NCI-H146 treated with DMSO at 0.1 percent for 48 hours (cell line): ENCODE measurements around the gene TJP1.

Source experiments
- DNase-seq: peaks from one replicate; lab custom pipeline; 2025; ENCODE audit not compliant: unreplicated experiment; lab: John Stamatoyannopoulos, UW

The TJP1 gene

DNA sequence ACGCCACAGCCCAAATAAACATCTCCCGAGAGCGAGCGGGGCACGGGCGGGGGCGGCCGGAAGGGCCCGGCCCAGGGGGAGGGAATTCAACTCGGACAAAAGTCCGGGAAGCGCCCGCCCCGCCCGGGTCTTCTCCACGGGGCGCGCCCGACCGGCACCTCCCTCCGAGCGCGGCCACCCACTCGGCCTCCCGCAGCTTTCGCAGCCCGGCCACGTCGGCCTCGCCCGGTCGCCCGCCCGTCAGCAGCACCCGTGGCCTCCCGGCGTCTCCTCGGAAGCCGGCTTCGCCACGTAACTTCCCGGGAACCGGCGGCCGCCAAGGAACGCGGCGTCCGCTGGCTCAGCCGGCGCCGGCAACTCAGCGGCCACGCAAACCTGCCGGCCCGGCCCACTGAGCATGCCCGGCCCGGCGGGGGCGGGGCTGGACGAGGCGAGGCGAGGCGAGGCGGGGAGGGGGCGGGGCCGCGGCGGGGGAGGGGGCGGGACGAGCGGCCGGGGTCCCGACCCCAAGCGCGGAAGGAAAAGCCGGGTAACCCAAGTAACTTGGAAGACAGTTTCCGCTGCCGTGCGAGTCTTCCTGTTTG, at the start of gene TJP1:
Gene TJP1, minus strand, starts transcription at position 369 of the 584 bp plus-strand sequence. CDS start 440 bp downstream, outside the sequence.
- DNase-seq = no peak

DNA sequence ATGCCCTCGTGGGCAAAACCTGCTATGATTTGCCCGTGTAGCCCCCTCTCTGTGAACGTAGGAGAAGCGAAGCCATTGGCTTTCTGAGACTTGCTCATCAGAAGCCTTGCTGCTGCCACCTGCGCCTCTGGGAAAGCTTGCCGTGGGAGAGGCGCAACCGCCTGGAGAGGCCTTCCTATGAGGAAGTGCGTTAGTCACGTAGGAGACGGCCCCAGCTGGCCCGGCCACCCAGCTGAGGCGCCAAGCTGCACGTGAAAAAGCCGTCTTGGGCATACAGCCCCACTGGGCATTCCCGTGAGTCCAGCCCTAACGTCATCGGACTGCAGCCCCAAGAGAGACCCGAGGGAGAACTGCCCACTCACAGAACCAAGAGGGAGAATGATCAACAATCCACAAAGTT, 49.1 kb upstream of the TJP1 start:
- no peak for DNase-seq

DNA sequence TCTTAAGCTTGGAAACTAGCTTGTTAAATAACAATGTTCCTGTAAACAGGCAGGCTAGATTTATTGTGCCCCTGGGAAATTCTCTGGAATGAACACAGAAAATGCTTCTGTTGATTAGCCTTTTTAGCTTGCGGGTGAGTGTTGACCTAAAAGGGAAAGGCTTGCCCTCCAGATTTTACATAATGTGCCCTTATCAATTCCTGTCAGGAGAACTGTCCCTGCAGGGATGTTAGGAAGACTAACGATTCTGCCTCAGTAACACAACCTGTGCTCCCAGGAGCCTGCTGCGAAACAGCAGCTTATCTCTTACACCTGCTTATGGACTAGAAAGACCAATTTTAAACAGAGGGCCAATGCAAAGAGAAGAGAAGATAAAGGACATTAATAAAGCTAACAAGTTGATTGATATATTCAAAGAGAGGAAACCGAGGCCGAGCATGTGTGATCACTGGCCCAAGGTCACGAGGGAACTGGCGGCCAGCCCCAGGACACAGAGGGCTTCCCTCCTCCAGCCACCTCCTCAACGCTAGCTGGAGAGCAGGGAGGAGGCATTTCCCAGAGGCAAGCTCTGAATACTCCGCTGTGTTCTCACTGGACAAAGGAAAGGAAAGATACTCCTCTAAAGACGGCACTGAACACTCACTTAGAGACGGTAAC, 48.4 kb upstream of the TJP1 start:
- DNase-seq = no peak

DNA sequence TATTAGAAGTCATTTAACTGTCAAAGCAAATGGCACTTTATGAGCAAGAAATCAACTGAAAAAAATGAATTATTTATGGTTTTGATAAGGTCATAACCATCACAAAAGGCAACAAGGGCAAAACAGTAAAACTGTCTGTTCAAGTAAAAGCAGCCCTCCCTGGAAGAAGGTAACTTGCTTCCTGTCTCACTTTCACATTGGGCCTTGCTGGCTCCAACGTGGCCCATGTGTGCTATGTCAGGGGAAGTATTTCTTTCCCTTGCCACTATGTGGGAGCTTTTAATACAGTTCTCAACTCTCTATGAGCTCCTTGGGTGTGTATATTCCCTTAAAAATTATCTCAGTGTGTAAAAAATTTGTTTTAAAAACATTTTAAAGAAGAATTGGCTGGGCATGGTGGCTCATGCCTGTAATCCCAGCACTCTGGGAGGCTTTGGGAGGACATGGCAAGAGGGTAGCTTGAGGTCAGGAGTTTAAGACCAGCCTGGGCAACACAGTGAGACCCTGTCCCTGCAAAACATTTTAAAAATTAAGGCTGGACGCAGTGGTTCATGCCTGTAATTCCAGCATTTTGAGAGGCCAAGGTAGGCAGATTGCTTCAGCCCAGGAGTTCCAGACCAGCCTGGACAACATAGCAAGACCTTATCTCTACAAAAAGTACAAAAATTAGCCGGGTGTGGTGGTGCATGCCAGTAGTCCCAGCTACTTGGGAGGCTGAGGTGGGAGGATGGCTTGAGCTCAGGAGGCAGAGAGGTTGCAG, 45.2 kb upstream of the TJP1 start:
- DNase-seq = no peak

DNA sequence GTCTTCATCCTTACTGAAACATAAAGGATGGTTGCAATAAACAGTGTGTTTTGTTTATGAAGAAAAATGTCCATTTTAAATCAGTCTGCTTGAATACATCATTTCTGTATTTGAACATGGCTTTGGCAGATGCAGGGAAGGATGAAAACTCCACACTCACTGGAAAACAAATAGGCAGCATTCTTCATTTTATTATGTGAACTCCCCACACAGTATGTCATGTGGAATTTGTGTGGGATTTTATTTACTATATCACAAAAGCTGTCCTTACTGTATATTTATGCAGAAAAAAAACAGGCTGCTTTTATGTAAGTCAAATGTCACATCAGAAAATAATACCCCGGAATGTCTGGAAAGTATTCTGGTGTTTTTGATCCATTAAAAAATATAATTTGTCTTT, 44.1 kb upstream of the TJP1 start:
- DNase-seq = no peak

DNA sequence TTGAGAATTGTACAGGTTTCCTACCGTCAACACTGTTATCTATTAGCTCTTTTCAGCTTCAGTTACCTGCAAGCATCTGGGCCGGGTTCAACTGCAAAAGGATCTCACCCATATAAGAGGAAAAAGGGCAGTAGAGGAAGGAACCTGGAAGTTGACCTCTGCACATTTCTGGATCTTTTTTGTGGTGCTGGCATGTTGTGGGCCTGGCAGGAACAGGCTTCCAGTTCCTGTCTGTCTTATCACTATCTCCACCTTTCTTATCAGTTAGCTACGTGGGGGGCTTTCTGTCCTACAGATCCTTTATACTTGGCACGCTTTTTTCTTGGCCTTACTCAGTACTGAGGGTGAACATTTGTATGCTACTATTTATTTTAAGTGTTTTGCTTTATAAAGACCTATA, 42.2 kb upstream of the TJP1 start:
- no peak for DNase-seq

DNA sequence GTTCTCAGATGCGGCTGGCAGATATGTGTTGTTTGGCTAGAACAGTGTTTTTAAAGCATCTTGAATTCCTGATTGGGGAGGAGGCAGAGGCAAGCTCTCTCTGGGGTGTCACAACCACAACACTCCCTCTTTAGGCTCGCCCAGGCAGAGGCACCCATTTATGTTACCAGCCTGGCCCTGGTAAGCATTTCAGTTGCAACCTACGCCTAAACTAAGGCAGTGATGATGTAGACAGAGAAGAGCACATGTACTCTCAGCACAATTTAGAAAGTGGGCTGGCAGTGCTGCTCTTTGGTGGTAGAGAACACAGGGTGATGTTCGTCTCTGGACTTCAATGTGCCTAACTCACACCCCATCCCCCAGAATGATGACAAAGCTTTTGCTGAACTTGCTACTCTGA, 41.2 kb upstream of the TJP1 start:
- DNase-seq = no peak

DNA sequence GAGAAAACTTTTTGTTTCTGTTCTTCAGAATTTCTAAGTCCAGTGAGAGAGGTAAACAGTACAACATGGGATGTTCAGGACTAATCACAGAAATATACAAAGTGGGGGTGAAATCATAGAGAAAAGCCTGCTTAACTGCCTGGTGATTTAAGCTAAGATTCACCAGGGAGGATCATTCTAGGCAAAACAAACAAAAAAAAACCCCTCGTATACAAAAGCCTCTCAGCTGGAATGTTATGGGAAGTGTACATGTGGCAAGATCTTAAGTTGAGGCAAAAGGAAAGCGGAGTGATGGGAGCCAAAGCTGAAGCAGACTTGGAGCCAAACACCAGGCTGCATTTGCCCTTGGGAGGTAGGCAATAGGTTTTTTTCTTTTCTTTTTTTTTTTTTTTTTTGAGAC, 40.0 kb upstream of the TJP1 start:
- no peak for DNase-seq

DNA sequence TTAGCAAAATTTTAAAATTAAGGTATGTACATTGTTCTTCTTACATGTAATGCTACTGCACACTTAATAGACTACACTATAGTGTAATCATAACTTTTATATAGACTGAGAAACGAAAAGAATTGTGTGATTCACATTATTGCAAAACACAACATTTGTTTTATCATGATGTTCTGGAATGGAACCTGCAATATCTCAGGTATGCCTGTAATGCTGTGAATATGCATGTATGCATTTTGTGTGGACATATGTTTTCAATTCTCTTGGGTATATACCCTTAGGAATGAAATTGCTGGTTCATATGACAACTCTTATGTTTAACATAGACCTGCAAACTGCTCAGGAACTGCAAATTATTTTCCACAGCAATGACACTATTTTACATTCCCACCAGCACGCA, 38.6 kb upstream of the TJP1 start:
- no peak for DNase-seq

DNA sequence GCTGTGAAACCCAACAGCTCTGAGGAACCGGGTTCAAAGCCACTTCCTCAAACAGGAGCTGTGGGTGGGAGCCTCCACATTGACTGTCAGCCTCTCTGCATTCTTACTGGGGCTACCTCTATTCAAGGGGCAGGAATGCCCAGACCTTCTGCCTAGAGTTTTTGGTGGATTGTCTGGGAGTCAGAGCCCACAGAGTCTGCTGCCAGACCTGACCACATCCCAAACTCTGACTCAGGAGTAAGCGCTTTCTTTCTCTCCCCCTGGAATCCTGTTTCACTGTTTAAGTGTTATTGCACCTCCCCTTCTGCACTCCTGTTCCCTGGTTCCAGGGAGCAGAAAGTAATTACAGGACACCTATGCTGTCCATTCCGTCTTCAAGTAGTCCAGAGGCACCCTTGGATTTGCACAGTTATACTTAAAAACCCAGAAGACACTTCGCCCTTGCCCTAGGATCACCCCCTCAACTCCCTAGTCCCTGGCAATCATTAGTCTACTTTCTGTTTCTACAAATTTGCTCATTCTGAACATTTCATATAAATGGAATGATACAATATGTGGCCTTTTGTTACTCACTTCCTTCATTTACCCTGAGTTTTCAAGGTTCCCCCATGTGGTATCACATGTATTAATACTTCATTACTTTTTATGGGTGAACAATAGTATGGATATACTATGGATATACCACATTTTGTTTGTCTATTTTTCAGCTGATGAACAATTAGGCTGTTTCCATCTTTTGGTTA, 37.9 kb upstream of the TJP1 start:
- no peak for DNase-seq

DNA sequence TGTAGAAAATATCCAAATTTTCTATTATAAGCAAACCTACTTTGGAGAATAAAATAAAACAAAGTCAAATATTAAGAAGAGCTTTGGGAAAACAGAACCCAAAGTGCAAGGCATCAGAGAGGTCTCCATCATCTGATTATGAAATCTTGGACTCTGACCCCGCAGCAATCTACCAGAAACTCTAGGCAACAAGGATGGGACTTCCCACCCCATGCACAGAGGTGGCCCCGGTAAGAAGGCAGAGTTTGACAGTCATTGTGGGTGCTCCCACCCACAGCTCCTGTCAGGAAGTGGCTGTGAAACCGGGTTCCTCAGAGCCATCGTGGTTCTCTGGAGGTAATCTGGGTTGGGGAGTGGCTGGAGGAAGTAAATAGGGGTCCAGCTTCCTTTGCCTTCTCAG, 37.0 kb upstream of the TJP1 start:
- DNase-seq = no peak

DNA sequence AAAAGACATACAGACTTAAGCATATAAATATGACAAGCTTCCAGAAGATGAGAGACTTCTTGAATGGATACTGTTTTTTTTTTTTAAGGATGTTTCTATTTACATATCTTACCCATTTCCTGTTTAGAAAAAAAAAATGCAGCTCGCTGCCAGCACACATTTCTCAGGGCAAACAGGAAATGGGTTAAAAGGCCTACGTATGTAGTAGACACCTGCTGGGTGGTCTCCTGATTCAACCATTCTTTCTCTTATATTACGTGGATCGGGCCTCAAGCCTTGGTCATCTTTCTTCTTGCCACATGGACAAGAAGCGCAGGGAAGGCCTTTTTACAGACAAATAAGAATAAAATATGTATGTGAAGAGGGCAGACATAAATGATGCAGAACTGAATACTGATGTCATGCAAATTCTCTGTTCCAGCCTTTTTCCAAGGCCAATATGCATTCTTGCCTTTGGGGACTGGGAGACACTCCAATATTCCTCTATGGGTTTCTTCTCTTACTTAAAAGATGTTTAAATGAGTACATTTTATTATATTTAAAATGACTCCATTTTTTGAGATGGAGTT, 35.0 kb upstream of the TJP1 start:
- no peak for DNase-seq

DNA sequence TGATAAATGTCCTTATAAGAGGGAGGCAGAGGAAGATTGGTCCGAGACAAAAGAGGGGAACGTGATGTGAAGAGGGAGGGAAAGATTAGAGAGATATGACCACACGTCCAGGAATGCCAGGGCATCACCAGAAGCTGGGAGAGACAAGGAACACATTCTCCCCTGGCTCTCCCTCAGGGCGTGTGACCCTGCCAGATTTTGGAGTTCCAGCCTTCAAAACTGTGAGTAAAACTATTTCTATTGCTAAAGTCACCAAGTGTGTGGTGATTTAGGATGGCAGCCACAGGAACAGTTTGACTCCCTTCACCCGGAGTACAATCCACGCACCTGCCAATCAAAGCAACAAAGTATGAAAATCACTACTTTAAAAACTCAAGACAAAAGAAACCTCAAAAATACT, 32.1 kb upstream of the TJP1 start:
- DNase-seq = no peak

DNA sequence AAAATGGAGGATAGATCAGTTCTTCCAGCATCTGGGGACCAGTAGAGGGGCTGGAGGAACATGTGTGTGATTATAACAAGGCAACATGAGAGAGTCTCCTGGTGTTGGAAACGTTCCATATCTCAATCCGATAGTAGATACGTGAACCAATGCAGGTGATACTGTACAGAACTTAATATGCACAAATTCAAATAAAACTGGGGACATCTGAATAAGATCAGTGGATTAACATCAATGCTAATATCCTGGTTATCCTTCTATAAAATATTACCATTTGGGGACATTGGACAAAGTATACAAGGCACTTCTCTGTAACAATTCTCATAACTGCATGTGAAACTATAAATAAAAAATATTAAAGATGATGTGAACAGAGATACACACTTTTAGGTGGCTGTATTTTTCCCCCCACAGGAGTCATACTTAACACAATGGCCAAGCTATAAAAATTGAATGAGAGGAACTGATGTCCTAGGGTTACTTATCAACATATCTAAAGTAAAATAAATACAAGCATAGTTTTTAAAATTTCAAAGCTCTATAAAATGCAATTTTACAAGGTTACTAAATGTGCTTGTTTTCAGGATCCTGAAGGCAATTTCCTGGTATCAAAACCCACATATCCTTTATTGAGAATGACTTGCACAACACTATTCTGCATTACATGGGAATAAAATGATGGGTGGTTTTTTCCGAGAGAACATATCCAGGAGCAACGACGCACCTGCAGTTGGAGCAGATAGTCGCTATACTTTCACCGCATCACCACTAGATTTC, 31.1 kb upstream of the TJP1 start:
- no peak for DNase-seq

DNA sequence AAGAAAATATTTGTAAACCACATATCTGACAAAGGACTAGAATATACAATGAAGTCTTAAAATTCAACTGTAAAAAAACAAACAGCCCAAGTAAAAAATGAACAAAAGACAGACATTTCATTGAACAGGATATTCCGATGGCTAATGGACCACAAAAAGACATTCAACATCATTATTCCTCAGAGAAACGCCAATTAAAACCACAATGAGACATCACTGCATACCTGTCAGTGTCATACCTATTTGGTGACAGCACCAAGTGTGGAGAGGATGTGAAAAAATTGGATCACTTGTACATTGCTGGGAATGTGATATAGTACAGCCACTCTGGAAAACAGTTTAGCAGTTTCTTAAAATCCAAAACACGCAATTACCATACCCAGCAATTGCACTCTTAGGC, 29.9 kb upstream of the TJP1 start:
- no peak for DNase-seq

DNA sequence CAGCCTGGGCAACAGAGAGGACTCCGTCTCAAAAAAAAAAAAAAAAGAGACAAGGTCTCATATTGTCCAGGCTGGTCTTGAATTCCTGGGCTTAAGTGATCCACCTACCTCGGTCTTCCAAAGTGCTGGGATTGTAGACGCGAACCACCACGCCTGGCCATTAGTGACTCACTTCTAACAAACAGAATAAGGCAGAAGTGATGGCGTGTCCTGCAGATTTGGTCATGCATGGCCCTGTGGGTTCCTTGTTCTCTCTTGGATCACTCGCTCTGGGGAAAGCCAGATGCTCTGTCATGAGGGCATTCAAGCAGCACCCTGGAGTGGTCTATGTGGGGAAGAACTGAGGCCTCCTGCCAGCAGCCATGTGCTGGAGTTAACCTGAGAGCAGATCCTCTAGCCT, 27.4 kb upstream of the TJP1 start:
- DNase-seq = no peak

DNA sequence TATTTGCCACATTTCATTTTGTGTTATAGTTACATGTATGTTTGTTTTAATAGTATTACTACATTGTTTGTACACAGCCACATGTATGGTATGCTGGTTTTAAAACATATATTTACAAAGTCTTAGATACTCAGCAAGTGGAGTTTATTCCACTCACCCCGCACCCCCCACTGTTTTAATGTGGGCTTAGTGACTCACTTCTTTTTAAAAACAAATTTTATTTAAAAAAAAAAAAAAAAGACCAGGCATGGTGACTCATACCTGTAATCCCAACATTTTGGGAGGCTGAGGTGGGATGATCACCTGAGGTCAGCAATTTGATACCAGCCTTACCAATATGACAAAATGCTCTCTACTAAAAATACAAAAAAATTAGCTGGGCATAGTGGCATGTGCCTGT, 26.9 kb upstream of the TJP1 start:
- no peak for DNase-seq

DNA sequence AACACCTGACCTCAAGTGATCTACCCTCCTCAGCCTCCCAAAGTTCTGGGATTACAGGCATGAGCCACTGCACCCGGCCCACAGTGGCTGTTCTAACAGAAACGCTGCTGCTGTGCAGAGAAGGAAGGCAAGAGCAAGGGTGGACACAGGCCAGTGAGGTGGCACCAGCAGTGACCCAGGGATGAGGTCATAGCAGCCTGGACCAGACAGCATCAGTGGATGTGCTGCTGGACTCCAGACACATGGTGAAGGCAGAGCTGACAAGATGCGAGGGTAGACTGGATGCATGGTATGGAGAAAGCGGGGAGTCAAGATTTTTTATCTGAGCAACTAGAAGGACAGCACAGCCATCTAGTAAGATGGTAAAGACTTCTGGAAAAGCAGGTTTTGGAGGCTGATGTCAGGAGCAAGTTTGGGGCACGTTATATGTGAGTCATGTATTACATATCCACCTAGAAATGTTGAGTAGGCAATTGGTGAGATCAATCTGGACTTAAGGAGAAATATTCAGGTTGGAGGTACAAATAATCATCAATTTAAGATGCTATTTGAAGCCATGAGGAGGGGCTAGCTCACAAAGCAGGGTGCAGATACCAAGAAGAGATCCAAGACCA, 22.1 kb upstream of the TJP1 start:
- DNase-seq = no peak

DNA sequence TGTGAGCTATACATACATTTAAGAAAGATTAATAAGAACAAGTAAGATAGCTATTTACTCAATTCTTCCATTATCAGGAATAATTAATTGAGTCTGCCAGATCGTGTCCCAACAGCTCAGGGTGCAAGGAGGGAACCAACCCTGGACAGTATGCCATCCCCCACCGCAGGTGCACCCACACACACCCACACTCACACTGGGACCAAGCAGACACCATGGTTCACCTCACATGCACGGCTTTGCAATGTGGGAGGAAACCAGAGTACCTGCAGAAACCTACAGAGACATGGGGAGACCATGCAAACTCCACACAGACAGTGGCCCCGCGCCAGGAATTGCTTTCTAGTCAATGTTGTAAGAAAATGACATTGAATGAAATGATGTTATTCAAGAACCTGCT, 20.0 kb upstream of the TJP1 start:
- DNase-seq = no peak

DNA sequence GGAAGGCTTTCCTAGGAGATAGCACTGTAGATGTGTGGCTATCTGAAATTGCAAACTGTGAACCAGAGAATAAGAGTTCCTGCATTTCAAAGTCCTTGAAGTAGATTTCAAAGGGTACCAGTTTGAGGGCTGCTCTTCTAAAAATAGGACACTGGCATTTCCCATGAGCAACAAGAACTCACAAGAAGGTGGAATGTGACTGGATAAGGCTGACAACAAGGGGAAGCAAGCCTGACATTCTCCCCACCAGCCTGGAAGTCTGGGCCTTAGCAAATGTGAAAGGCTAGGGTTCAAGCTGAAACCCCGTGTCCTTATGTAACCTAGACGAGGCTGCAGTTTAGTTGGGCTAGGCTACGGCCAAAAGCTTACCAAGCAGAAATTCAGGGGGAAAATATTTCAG, 18.7 kb upstream of the TJP1 start:
- no peak for DNase-seq
